Lower leg skin (tissue), 3 donors: ENCODE measurements around the gene NPDC1.

Experiments
- POLR2A ChIP-seq, 2 donors: fragments of 450-650 bp; IDR thresholded peaks; one replicate each; pipeline ENCODE4 v1.6.1; 2016 to 2017; ENCODE audit warnings: antibody characterized with exemption in 2 of 2, mild to moderate bottlenecking in 1 of 2, moderate library complexity in 1 of 2
- TF ChIP-seq, protein P1 (sequence below), 3 donors: fragments of 450-650 bp; IDR thresholded peaks; one replicate each; pipeline ENCODE4 v1.5.1; 2016; ENCODE audit warnings: antibody characterized with exemption in 3 of 3, mild to moderate bottlenecking in 3 of 3, moderate library complexity in 2 of 3

DNA sequence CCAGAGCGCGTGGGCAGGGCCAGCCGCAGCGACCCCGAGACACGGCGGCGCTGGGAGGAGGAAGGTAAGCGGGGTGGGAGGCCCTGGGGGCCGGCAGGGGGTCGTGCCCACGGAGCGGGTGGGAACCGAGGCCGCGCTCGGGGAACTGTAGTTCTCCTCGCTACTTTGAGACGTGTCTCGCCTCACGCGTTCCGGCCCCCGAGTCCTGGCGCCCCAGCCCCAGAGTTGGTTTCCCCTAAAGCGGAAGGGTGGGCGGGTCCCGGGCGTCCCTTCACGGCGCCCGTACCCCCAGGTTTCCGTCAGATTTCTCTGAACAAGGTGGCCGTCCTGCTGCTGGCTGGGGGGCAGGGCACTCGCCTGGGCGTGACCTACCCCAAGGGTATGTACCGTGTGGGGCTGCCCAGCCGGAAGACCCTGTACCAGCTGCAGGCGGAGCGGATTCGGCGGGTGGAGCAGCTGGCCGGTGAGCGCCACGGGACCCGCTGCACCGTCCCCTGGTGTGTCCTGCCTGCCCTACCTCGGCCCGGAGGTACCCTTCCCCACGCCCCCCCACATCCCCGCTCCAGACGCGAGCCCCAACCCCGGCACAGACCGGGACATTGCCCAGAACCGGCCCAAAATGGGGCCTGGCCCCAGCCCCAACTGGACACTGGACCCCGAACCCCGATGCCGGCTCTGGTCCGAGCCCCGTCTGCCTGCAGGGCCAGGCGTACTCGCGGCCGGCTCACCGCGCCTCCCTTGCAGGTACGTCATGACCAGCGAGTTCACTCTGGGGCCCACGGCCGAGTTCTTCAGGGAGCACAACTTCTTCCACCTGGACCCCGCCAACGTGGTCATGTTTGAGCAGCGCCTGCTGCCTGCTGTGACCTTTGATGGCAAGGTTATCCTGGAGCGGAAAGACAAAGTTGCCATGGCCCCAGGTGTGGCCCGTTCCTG lies 32.0 kb upstream of the NPDC1 start:
- TF ChIP-seq, protein P1, sequence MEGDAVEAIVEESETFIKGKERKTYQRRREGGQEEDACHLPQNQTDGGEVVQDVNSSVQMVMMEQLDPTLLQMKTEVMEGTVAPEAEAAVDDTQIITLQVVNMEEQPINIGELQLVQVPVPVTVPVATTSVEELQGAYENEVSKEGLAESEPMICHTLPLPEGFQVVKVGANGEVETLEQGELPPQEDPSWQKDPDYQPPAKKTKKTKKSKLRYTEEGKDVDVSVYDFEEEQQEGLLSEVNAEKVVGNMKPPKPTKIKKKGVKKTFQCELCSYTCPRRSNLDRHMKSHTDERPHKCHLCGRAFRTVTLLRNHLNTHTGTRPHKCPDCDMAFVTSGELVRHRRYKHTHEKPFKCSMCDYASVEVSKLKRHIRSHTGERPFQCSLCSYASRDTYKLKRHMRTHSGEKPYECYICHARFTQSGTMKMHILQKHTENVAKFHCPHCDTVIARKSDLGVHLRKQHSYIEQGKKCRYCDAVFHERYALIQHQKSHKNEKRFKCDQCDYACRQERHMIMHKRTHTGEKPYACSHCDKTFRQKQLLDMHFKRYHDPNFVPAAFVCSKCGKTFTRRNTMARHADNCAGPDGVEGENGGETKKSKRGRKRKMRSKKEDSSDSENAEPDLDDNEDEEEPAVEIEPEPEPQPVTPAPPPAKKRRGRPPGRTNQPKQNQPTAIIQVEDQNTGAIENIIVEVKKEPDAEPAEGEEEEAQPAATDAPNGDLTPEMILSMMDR (IDR thresholded peaks at IDR 0.05), result no peak
- TF ChIP-seq POLR2A (IDR thresholded peaks at IDR 0.05), result no peak
